Measurements from ENCODE around the gene CHST11. TPM values are rescaled to one million over a fixed set of nuclear protein-coding genes. Genes with fewer than 3 reads are reported as not detected.

CHST11 gene
- total RNA-seq, 1 experiment from 2014 or later = 6.7 TPM

GRCh38 chr12:104626069-104626837, 169.5 kb downstream of the CHST11 start:
- Histone ChIP-seq H3K9me3 (ENCODE audit: control insufficient read depth, low read depth, low read length) (no peaks in the 10 kb centered on the region), H3K4me2 (ENCODE audit: insufficient read depth, insufficient read length, low read length) (no peak overlapping the region), H3K79me1 (ENCODE audit: insufficient read depth, low read depth, low read length, poor library complexity, severe bottlenecking) (no peaks in the 10 kb centered on the region), H4K5ac (ENCODE audit: insufficient read length, low read depth, low read length) (no peak overlapping the region), H3K9ac (ENCODE audit: extremely low read depth, insufficient read length, low read length) (no peak overlapping the region), H2BK120ac (ENCODE audit: low read depth, low read length, poor library complexity, severe bottlenecking) (no peak overlapping the region), H3K18ac (ENCODE audit: insufficient read length, low read depth, low read length) (no peak overlapping the region), H3K23me2 (ENCODE audit: insufficient read length, low read depth, low read length, poor library complexity, severe bottlenecking) (no peaks in the 10 kb centered on the region), H2BK15ac (ENCODE audit: low read depth, low read length) (no peak overlapping the region), H3K27ac (ENCODE audit: insufficient read length, low read depth, low read length) (no peak overlapping the region), H3K4me1 (ENCODE audit: insufficient read depth, low read length) (no peaks in the 10 kb centered on the region; the same call in 1 of the 2 replicates), H3K56ac (ENCODE audit: insufficient read length, low read depth, low read length) (no peak overlapping the region), H3K23ac (ENCODE audit: insufficient read length, low read depth, low read length) (no peak overlapping the region), H3K4ac (ENCODE audit: low read depth, low read length) (no peak overlapping the region), H3K27me3 (ENCODE audit: insufficient read depth, low read length) (no peaks in the 10 kb centered on the region), H2AK5ac (ENCODE audit: insufficient read length, low read length) (no peak overlapping the region), H3K14ac (ENCODE audit: insufficient read depth, low read length) (no peak overlapping the region), H3K79me2 (ENCODE audit: insufficient read depth, low read length) (no peaks in the 10 kb centered on the region), H2BK20ac (ENCODE audit: low read depth, low read length, poor library complexity, severe bottlenecking) (no peak overlapping the region), H4K20me1 (ENCODE audit: control insufficient read depth, insufficient read depth, insufficient read length) (no peaks in the 10 kb centered on the region), H2BK5ac (ENCODE audit: insufficient read length, low read length) (no peak overlapping the region), H3T11ph (ENCODE audit: low read length) (no peak overlapping the region), H2AFZ (ENCODE audit: low read length) (no peak overlapping the region), H4K91ac (ENCODE audit: insufficient read length, low read depth, low read length) (no peak overlapping the region), H4K8ac (replicated peaks; ENCODE audit: insufficient read length, low read depth, low read length) (no peak overlapping the region), H2BK12ac (ENCODE audit: insufficient read length, low read depth, low read length) (no peak overlapping the region)
- Mint-ChIP-seq H3K4me3 (no peak overlapping the region), H3K4me1 (peaks cover 27 to 32% of the 10 kb centered on the region in 2 experiments), H3K36me3 (ENCODE audit: insufficient read depth in 1 of 3, low read depth in 3 of 3) (no peaks in the 10 kb centered on the region), H3K9me3 (no peaks in the 10 kb centered on the region), H3K27me3 (ENCODE audit: low read depth) (peaks cover 5% of the 10 kb centered on the region; the same call in 1 of the 2 replicates), H3K27ac (no peak overlapping the region)
- no CpG with 5 or more reads among the region's 5 CpGs for WGBS (ENCODE audit: extremely low coverage, insufficient read length, low lambda C conversion rate)
- DNase-seq = no peak
- no peak for TF ChIP-seq CTCF (conservative IDR thresholded peaks at IDR 0.05)
